NK-92 treated with Interleukin-12 subunit alpha and Interleukin-12 subunit beta, amount 100 ng/mL, for 24 hours (cell line): ENCODE measurements around the gene PRR18.
A peak's percentile ranks its signal among the peaks of the same experiment; 100 is the strongest.

ENCODE experiments used
- DNase-seq: peaks from one replicate; lab custom pipeline; 2025; lab: John Stamatoyannopoulos, UW

The PRR18 gene

DNA sequence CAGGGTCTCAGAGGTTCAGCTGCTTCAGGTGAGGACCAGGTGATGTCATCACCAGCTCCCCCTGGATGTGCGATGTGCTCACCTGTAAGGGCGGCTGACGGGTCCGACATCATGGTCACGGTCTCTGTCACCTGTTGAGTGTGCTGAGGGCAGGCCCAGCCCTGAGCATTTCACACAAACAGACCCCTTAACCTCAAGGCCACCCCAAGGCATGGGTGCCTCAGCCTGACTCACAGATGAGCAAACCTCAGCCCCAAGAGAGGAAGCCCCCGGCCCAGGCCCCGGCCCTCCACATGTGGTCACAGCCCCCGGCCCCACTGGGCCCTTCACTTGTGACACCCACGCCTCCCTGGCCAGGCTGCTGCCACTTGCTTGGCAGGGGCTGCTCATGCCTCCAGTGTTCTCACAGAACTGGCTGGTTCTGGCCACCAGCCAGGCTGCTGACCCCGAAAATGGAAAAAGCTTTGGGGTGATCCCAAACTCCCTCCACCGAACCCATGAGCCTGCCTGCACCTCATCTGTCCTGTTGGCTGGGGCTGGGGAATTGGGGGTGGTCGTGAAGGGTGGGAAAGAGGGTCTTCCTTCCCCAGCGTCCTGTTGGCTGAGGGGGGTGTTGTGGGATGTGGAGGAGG is 33.3 kb downstream of the PRR18 start:
- no peak for DNase-seq

DNA sequence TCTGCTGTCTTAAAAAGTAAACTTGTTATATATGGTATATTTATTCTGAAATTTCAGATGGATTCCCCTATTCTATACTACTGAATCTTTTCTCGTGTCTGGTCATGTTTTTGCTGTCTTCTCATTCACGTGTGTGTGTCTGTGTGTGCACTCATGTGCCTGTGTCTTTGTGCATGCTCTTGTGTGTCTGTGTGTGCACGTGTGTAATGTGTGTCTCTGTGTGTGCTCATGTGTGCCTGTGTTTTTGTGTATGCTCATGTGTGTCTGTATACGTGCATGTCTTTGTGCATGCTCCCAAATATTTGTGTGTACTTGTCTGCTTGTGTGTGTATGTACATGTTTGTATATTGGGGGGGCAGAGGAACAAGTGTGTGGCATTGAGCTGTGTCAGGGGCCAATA is 34.0 kb downstream of the PRR18 start:
- DNase-seq: no peak

- no peak for DNase-seq
These were observed 36.8 kb downstream of the PRR18 start for GRCh38 chr6:166271376-166271765.

DNA sequence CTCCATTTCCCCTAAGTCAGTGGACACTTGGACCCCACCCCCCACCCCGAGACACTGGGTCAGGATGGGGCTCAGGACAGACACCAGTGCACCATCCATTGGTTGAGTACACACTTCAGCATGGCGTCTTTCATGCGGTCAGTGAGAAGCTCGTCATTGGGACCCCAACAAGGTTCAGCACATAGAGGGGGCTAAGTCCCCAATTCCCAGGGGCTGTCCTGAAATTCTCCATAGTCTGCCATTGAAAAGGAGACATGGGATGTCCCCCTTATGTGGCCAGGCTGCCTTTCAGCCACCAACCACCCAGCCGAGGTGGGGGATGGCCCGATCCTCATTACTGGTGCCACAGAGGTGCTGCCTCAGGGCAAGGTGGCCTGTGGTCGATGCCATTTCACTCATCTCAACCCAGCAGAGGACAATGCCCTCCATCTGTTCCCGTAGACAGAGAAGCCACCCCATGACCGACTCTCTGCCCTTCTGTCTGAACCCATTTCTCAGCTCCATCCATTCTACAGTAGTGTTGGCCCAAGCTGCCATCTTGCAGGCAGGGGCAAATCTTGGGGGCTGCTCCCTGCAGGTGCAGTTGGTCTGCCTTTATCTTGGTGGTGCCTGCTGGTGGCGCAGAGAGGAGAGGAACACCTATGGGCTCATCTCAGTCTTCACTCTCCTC is 37.4 kb downstream of the PRR18 start:
- DNase-seq: no peak

- no peak for DNase-seq
These were observed 38.7 kb downstream of the PRR18 start for GRCh38 chr6:166269301-166270039.

- no peak for DNase-seq
These were observed 39.8 kb downstream of the PRR18 start for GRCh38 chr6:166268431-166268830.

DNA sequence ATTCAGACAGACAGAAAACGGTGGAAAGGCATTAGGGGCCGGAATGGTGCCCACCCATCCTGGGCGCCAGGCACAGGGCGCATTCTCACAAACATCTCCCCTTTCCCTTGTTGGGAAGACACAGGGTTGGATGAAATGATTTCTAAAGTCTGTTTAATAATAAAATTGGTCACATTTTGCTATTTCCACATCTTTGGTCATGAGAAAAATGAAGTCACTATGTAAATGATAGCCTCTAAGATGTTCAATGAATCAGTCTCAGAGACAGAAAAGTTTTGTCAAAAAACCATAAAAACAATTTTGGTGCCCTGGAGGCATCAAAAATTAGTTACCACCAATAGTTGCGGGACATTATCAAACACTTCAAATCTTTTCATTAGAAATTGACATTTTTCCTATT is 40.7 kb downstream of the PRR18 start:
- no peak for DNase-seq

DNA sequence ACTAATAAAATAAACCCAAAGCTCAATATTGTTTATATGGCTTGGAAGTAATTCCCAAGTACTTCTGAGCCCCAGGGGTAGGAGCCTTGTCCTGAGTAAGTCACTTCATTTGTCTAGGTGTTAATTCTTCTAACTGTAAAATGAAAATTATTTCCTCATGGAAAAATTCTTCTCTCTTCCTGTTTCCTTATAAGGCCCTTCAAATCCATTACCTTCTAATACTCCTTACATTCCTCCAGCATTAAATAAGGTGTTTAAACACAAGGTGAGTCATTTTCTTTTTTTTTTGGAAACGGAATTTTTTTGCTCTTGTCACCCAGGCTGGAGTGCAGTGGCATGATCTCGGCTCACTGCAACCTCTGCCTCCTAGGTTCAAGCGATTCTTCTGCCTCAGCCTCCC is 41.9 kb downstream of the PRR18 start:
- no peak for DNase-seq

DNA sequence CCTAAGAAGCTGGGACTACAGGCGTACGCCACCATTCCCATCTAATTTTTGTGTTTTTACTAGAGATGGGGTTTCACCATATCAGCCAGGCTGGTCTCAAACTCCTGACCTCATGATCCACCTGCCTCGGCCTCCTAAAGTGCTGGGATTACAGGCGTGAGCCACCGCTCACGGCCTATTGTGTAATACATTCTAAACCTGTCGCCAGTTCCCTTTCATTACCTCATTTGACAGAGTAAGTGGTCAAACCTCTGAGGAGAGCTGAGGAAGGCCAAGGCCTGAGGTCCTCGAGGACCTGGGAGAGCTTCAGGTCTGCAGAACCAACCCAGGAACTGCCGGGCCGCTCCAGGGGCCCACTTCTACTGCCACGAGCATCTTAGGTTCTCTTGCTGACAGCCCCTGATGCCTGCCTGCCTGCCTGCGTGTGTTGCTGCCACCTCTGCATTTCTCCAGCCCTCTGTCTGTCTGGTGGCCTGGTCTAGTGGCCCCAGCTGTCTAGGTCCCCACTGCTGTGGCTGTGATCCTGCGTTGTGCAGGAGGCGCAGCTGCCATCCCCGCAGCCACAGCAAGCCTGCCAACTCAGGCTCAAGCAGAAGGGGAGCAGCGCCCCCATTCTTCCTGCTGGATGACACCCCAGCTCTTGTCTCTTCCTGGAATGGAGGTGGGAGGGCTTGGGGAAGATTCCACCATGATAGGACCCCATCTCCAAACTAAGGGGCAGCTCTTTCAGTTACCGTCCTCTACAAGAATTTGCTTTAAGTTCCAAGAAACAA is 45.3 kb downstream of the PRR18 start:
- DNase-seq: no peak

GRCh38 chr6:166259296-166259977 is 48.8 kb downstream of the PRR18 start:
- no peak for DNase-seq

DNA sequence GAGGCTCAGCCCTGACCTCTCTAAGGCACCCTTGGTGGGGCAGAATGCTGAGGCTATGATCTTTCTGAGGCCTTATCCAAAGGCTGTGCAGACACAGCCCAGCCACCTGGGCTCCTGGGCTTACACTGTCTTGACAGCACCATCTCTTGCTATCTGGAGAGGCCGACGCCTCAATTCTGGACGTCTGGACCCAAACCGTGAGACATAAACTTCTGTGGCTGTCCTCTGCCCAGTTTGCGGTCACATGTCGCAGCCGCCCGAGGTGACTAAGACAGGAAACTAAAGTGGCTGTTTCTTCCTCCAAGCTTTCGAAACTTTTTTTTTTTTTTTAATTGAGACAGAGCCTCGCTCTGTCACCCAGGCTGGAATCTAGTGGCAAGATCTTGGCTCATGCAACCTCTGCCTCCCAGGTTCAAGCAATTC is 49.3 kb downstream of the PRR18 start:
- DNase-seq: peak; percentile 53

DNA sequence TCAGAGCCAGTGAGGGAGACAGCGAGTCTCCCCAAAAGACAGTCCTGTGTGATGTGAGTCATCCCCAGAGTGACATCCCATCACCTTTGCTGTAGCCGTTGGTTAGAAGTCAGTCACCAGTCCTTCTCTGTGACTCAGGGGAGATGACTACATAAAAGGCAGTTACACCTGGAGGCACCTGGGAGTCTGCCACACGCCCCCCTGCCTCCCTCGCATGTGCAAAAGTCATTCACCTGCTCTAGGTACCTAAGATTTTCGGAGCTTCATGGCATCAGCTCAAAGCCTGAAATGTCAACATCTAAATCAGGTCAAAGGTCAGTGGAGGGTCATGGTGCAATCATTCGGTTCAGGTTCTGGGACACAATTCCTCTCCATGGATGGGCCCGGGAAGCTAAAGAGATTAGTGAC is 50.3 kb downstream of the PRR18 start:
- DNase-seq: peak; percentile 38
